Heart right ventricle (tissue), 16 donors: ENCODE measurements around the gene NCR1. TPM values are rescaled to one million over a fixed set of nuclear protein-coding genes. Genes with fewer than 3 reads are reported as not detected.
A peak's percentile ranks its signal among the peaks of the same experiment; 100 is the strongest.
"Not testable (repeated sequence)": the region's sequence is repeated elsewhere in the genome, so short reads cannot be mapped to it uniquely, and the experiment has no call there.

ENCODE experiments used
- ATAC-seq, 8 donors: fragments of 200-7000 bp; cut with Tn5 transposase; one replicate each; pipeline ENCODE4 v1.9.1; 2020; ENCODE audit warnings: mild to moderate bottlenecking in 8 of 8, moderate library complexity in 8 of 8, moderate number of reproducible peaks in 1 of 8
- DNase-seq, 2 donors: peaks; one replicate each; pipeline ENCODE4 v3.0.0-alpha.2; 2020
- H3K27ac ChIP-seq, 10 donors: fragments of 200-600 bp; sonication (generic) in 2 of 10; one replicate each; pipeline versions ENCODE4 v1.5.0 to v1.8.0; 2020 to 2022; ENCODE audit warnings: mild to moderate bottlenecking in 3 of 10
- H3K27me3 ChIP-seq, 7 donors: fragments of 200-600 bp; one replicate each; pipeline ENCODE4 v1.8.0; 2021 to 2022; ENCODE audit warnings: mild to moderate bottlenecking in 2 of 7
- H3K36me3 ChIP-seq, 9 donors: fragments of 200-600 bp; sonication (generic) in 1 of 9; one replicate each; pipeline versions ENCODE4 v1.5.0 to v1.8.0; 2020 to 2022; ENCODE audit warnings: mild to moderate bottlenecking in 2 of 9
- H3K4me1 ChIP-seq, 9 donors: fragments of 200-600 bp; sonication (generic) in 1 of 9; one replicate each; pipeline versions ENCODE4 v1.5.0 to v1.8.0; 2020 to 2022; ENCODE audit warnings: mild to moderate bottlenecking in 4 of 9
- H3K4me3 ChIP-seq, 10 donors: fragments of 200-600 bp; sonication (generic) in 2 of 10; one replicate each; pipeline versions ENCODE4 v1.5.0 to v1.8.0; 2020 to 2022; ENCODE audit warnings: mild to moderate bottlenecking in 7 of 10, moderate library complexity in 2 of 10
- H3K9me3 ChIP-seq, 11 donors: fragments of 200-600 bp in 10 of 11; sonication (generic) in 2 of 11; one replicate each; pipeline versions ENCODE4 v1.5.0 to v1.8.0; 2013 to 2022; ENCODE audit warnings: mild to moderate bottlenecking in 2 of 11, control low read depth in 1 of 11, moderate library complexity in 1 of 11
- WGBS, 2 donors: extraction: QIAGEN DNeasy Blood & Tissue Kit; methylation state at CpG; one replicate each; pipeline ENCODE4 v1.1.7; 2013; ENCODE audit warnings: inconsistent platforms in 1 of 2; 5-methylcytosine and 5-hydroxymethylcytosine counted together
- intact Hi-C, 10 donors: fragments of 100-400 bp; cut with DNase I; formaldehyde crosslinking; loops; one replicate each; pipeline versions ENCODE4 v1.11.1 to v1.14.2; 2022
- polyA plus RNA-seq, 2 donors: library from polyadenylated mRNA; stranded (reverse); fragments of 200-250 nt; gene quantifications; one replicate each; pipeline ENCODE4 v1.2.3, GENCODE V29; 2013
- total RNA-seq, 10 donors: library from RNA; stranded (reverse); fragmentation: NEBNext Ultra II Directional in 3 of 10; extraction: Animal tissue kit (Norgen Biotek cat#: 25700) in 3 of 10; gene quantifications; one replicate each; pipeline versions ENCODE4 v1.2.1 to v1.2.4, GENCODE V29; 2021 to 2023
- TF ChIP-seq, protein P1 (sequence below), 9 donors: fragments of 200-600 bp; sonication (generic) in 2 of 9; IDR thresholded peaks; one replicate each; pipeline versions ENCODE4 v1.5.0 to v1.8.0; 2021 to 2022; ENCODE audit warnings: antibody characterized with exemption in 9 of 9, mild to moderate bottlenecking in 5 of 9, moderate library complexity in 1 of 9
- donor health status: Arrhythmogenic right ventricular cardiomyopathy.
- donor health status: ischemic (EF 13 %, LVEDD 7.1; RV severe dilation, severe dysfunction).
- donor health status: healthy with polysubstance abuse.
- donor health status: DM: no; HTN: yes; CAD: no.
- donor health status: DM: no; HTN: no; CAD: no.
- donor health status: ischemic (EF 25% LVEDD 6.9; RV normal size, moderate dysfunction).
- donor health status: ischemic (EF 25% LVEDD 5.7; RV mildly dilated, moderate dysfunction).
- donor health status: healthy.
- donor health status: DM: yes; HTN: yes; CAD: no.
- donor health status: Ischemic cardiomyopathy.
- donor health status: ischemic (EF 35%, LVEDD 5.7; RV mildly dilated, moderate dysfunction).
- donor health status: nonischemic (EF 11% LVEDD 7.7; RV severe dilation, severe dysfunction).
- donor health status: DM: yes; HTN: yes; CAD: no.
- donor health status: PGD.
- donor health status: ischemic (EF 29% LVEDD 5.4; RV normal size, mild dysfunction).
- donor health status: nonischemic (EF 23%, LVEDD 6.1; RV moderate dilation, normal function).

The NCR1 gene
- total and polyA plus RNA-seq, 12 donors: 0.38 to 0.81 (median 0.60) TPM; not detected in 9

GRCh38 chr19:54919646-54920563 is 14.0 kb downstream of the NCR1 start:
- DNase-seq, intact Hi-C loops, H3K4me1 ChIP-seq, H3K9me3 ChIP-seq, ATAC-seq, H3K27ac ChIP-seq, H3K36me3 ChIP-seq, H3K4me3 ChIP-seq: not testable (repeated sequence)
- WGBS, 2 donors: 35 to 40% methylated on average over 21 to 23 of the region's 24 CpGs
- TF ChIP-seq, protein P1, sequence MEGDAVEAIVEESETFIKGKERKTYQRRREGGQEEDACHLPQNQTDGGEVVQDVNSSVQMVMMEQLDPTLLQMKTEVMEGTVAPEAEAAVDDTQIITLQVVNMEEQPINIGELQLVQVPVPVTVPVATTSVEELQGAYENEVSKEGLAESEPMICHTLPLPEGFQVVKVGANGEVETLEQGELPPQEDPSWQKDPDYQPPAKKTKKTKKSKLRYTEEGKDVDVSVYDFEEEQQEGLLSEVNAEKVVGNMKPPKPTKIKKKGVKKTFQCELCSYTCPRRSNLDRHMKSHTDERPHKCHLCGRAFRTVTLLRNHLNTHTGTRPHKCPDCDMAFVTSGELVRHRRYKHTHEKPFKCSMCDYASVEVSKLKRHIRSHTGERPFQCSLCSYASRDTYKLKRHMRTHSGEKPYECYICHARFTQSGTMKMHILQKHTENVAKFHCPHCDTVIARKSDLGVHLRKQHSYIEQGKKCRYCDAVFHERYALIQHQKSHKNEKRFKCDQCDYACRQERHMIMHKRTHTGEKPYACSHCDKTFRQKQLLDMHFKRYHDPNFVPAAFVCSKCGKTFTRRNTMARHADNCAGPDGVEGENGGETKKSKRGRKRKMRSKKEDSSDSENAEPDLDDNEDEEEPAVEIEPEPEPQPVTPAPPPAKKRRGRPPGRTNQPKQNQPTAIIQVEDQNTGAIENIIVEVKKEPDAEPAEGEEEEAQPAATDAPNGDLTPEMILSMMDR (IDR thresholded peaks at IDR 0.05): peak in 6 of 9 donors; percentile 29 to 49 (median 40)
- H3K27me3 ChIP-seq: peaks cover 0 to 31% (median 13%) of the 10 kb centered on the region in 7 donors

- ATAC-seq (no peak), DNase-seq (no peak)
- H3K36me3 ChIP-seq: no peaks in the 10 kb centered on the region
- no peak overlapping the region for H3K4me3 ChIP-seq
- no peak overlapping the region for H3K27ac ChIP-seq
- intact Hi-C loops: no loop called here
- H3K27me3 ChIP-seq: peaks cover 0 to 26% (median 11%) of the 10 kb centered on the region in 7 donors
- TF ChIP-seq, protein P1 (IDR thresholded peaks at IDR 0.05): no peak
- WGBS, 2 donors: 48% methylated on average over 7 of the region's 7 CpGs
- H3K4me1 ChIP-seq: no peaks in the 10 kb centered on the region
- H3K9me3 ChIP-seq: no peaks in the 10 kb centered on the region
Observed at GRCh38 chr19:54921082-54921481, 15.1 kb downstream of the NCR1 start.

- TF ChIP-seq, protein P1 (IDR thresholded peaks at IDR 0.05): no peak
- H3K9me3 ChIP-seq: peaks cover 0 to 15% (median 9%) of the 10 kb centered on the region in 11 donors
- no peak overlapping the region for H3K4me3 ChIP-seq
- DNase-seq (no peak), ATAC-seq (no peak)
- H3K27ac ChIP-seq: no peak overlapping the region
- peaks cover 0 to 21% (median 9%) of the 10 kb centered on the region in 7 donors for H3K27me3 ChIP-seq
- H3K36me3 ChIP-seq: no peaks in the 10 kb centered on the region
- 71 to 79% methylated on average over 9 of the region's 9 CpGs for WGBS, 2 donors
- no peaks in the 10 kb centered on the region for H3K4me1 ChIP-seq
- intact Hi-C loops: no loop called here
Observed at GRCh38 chr19:54923276-54923675, 17.3 kb downstream of the NCR1 start.

- no peaks in the 10 kb centered on the region for H3K4me1 ChIP-seq
- peaks cover 0 to 10% (median 0%) of the 10 kb centered on the region in 7 donors for H3K27me3 ChIP-seq
- no peak for DNase-seq
- 90 to 96% methylated on average over 2 of the region's 2 CpGs for WGBS, 2 donors
- H3K4me3 ChIP-seq: no peak overlapping the region
- H3K9me3 ChIP-seq: peaks cover 0 to 26% (median 17%) of the 10 kb centered on the region in 11 donors
- H3K36me3 ChIP-seq: no peaks in the 10 kb centered on the region
- TF ChIP-seq, protein P1 (IDR thresholded peaks at IDR 0.05): no peak
- intact Hi-C loops: no loop called here
- H3K27ac ChIP-seq: no peak overlapping the region
- ATAC-seq: no peak
Observed at GRCh38 chr19:54928299-54928698, 22.4 kb downstream of the NCR1 start.
